Kidney capillary endothelial cell (primary cell): ENCODE data around the gene AFP.

Experiments
- DNase-seq: peaks from one replicate; pipeline ENCODE4 v3.0.0-alpha.2; 2018; ENCODE audit warnings: low spot score

AFP gene

GRCh38 chr4:73460913-73461522 is 25.0 kb downstream of the AFP start:
- DNase-seq: no peak

GRCh38 chr4:73468170-73468569 is 32.1 kb downstream of the AFP start:
- DNase-seq: no peak

- DNase-seq: no peak
Observed at GRCh38 chr4:73470728-73471127, 34.7 kb downstream of the AFP start.

GRCh38 chr4:73477176-73477575 is 41.2 kb downstream of the AFP start:
- no peak for DNase-seq

- no peak for DNase-seq
Observed at GRCh38 chr4:73479323-73479722, 43.3 kb downstream of the AFP start.

- no peak for DNase-seq
Observed at GRCh38 chr4:73481358-73481757, 45.3 kb downstream of the AFP start, which contains the start of gene AFM. TSS of gene AFM (plus strand) at chr4:73481745. CDS start at chr4:73481776, 31 bp downstream.

GRCh38 chr4:73485085-73485484 is 49.1 kb downstream of the AFP start:
- DNase-seq: no peak

- DNase-seq: no peak
Observed at GRCh38 chr4:73485596-73485995, 49.6 kb downstream of the AFP start.

- no peak for DNase-seq
Observed at GRCh38 chr4:73486497-73486896, 50.5 kb downstream of the AFP start.

- no peak for DNase-seq
Observed at GRCh38 chr4:73487233-73487632, 51.2 kb downstream of the AFP start.

- DNase-seq: peak; percentile 10
Observed at GRCh38 chr4:73499996-73500765, 64.2 kb downstream of the AFP start.

- no peak for DNase-seq
Observed at GRCh38 chr4:73501664-73502265, 65.7 kb downstream of the AFP start.

- no peak for DNase-seq
Observed at GRCh38 chr4:73505567-73505966, 69.5 kb downstream of the AFP start.
